ENCODE results near the gene RERE.

DNA sequence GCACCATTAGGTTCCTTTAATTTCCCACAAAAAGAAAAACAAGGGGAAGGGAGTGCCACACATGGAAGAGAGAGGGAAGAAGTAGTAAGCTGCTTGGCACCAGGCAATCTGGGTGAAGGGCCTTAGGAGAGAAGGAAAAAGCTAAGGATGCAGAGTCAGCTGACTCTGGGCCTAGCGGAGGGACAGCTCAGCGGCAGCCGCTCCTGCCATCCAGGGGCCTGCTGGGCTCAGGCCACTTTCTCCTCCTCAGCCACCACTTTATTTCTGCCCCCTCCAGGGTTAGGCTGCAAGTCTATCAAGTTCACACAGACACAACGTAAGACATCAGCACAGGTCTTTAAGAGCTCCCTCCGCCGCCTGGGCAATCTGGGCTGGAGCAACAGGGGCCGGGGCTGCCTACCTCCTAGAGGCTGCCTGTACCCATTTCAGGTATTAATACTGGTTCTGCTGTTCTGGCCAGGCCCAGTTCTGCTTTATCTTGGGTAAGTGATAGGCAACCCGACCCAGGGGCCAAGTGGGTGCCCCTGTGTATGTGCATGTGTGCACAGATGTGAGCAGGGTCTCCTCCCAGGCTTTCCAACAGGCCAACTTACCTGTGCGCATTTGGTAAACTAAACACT is 446.0 kb downstream of the RERE start:
- TF ChIP-seq, protein P1, sequence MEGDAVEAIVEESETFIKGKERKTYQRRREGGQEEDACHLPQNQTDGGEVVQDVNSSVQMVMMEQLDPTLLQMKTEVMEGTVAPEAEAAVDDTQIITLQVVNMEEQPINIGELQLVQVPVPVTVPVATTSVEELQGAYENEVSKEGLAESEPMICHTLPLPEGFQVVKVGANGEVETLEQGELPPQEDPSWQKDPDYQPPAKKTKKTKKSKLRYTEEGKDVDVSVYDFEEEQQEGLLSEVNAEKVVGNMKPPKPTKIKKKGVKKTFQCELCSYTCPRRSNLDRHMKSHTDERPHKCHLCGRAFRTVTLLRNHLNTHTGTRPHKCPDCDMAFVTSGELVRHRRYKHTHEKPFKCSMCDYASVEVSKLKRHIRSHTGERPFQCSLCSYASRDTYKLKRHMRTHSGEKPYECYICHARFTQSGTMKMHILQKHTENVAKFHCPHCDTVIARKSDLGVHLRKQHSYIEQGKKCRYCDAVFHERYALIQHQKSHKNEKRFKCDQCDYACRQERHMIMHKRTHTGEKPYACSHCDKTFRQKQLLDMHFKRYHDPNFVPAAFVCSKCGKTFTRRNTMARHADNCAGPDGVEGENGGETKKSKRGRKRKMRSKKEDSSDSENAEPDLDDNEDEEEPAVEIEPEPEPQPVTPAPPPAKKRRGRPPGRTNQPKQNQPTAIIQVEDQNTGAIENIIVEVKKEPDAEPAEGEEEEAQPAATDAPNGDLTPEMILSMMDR (IDR thresholded peaks at IDR 0.05), result no peak
- TF ChIP-seq POLR2AphosphoS5 (IDR thresholded peaks at IDR 0.05), result no peak
